Body of pancreas (tissue), 4 donors: Measurements from ENCODE around the gene RBBP7. TPM values are rescaled to one million over a fixed set of nuclear protein-coding genes. Genes with fewer than 3 reads are reported as not detected.

Source experiments
- ATAC-seq: fragments of 150-250 bp; one replicate; pipeline ENCODE4 v1.9.1; 2016
- DNase-seq, 4 donors: peaks; one replicate each; pipeline ENCODE4 v3.0.0-alpha.2; 2019
- H3K27ac ChIP-seq, 4 donors: fragments of 200-600 bp; sonication (generic); 1 replicate in 3 of 4; 2 replicates in 1 of 4; pipeline versions ENCODE4 v1.5.1 to v1.6.1; 2016 to 2019; ENCODE audit warnings: mild to moderate bottlenecking in 1 of 4, mixed read lengths in 1 of 4, moderate library complexity in 1 of 4
- H3K27me3 ChIP-seq, 2 donors: fragments of 200-600 bp; sonication (generic); one replicate each; pipeline ENCODE4 v1.6.0; 2016; ENCODE audit warnings: mild to moderate bottlenecking in 1 of 2
- H3K36me3 ChIP-seq, 2 donors: fragments of 200-600 bp; sonication (generic); replicated peaks in 1 of 2; 2 replicates each; pipeline ENCODE4 v1.5.1; 2016; ENCODE audit warnings: low read depth in 2 of 2; ENCODE audit not compliant: insufficient read depth in 1 of 2
- H3K4me1 ChIP-seq: fragments of 200-600 bp; sonication (generic); one replicate; pipeline ENCODE4 v1.6.0; 2016
- H3K4me3 ChIP-seq, 2 donors: fragments of 200-600 bp; sonication (generic); 1 replicate in 1 of 2; 2 replicates in 1 of 2; pipeline ENCODE4 v1.5.1; 2016 to 2019
- H3K9me3 ChIP-seq, 3 donors: fragments of 200-600 bp; sonication (generic); 1 replicate in 2 of 3; 2 replicates in 1 of 3; pipeline ENCODE4 v1.5.1; 2016
- POLR2A ChIP-seq, 3 donors: fragments of 450-650 bp; IDR thresholded peaks; one replicate each; pipeline ENCODE4 v1.6.1; 2016; ENCODE audit warnings: antibody characterized with exemption in 3 of 3, mild to moderate bottlenecking in 2 of 3
- WGBS, 2 donors: methylation state at CpG; one replicate each; pipeline ENCODE4 v1.1.5; 2017; 5-methylcytosine and 5-hydroxymethylcytosine counted together
- intact Hi-C: fragments of 100-400 bp; cut with DNase I; formaldehyde crosslinking; loops from one replicate; pipeline ENCODE4 v1.15.1; 2023
- total RNA-seq, 2 donors: library from RNA; depleted of rRNA; stranded (reverse); fragments of >200 nt; gene quantifications; one replicate each; pipeline ENCODE4 v1.1.0, GENCODE V29; 2016
- TF ChIP-seq, protein P1 (sequence below), 7 experiments: fragments of 450-650 bp in 4 of 7; fragments of 200-600 bp in 3 of 7; sonication (generic) in 3 of 7; IDR thresholded peaks; one replicate each; pipeline ENCODE4 v1.5.1; 2016 to 2019; ENCODE audit warnings: antibody characterized with exemption in 7 of 7

RBBP7 gene
- total RNA-seq, 2 donors from 2014 or later = 39.4 to 53.7 TPM

DNA sequence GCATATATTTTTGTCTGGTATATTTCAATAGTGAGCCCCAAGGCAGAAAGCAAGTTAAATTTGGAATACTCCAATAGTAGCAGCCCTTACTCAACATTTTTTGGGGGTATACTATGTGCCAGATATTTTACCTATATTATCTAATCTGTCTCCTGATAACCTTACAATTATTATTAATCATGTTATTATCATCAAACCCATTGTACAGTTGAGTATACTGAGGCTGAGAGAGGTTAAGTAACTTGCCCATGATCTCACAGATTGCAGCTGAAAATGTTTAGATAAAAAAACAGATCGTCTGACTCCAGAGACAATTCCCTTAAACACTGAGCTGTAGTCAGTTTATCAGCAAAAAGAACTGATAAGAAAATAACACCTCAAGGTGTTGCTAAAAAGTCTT is 6.5 kb upstream of the RBBP7 start:
- Histone ChIP-seq H3K4me1 (no peaks in the 10 kb centered on the region), H3K36me3 (no peaks in the 10 kb centered on the region), H3K27ac (no peak overlapping the region), H3K27me3 (no peaks in the 10 kb centered on the region), H3K9me3 (no peaks in the 10 kb centered on the region), H3K4me3 (no peak overlapping the region)
- DNase-seq (no peak), ATAC-seq (no peak)
- intact Hi-C loops = no loop called here
- WGBS, 2 donors = 28 to 31% methylated on average over 1 of the region's 1 CpG
- TF ChIP-seq, protein P1, sequence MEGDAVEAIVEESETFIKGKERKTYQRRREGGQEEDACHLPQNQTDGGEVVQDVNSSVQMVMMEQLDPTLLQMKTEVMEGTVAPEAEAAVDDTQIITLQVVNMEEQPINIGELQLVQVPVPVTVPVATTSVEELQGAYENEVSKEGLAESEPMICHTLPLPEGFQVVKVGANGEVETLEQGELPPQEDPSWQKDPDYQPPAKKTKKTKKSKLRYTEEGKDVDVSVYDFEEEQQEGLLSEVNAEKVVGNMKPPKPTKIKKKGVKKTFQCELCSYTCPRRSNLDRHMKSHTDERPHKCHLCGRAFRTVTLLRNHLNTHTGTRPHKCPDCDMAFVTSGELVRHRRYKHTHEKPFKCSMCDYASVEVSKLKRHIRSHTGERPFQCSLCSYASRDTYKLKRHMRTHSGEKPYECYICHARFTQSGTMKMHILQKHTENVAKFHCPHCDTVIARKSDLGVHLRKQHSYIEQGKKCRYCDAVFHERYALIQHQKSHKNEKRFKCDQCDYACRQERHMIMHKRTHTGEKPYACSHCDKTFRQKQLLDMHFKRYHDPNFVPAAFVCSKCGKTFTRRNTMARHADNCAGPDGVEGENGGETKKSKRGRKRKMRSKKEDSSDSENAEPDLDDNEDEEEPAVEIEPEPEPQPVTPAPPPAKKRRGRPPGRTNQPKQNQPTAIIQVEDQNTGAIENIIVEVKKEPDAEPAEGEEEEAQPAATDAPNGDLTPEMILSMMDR (IDR thresholded peaks at IDR 0.05) = no peak
- TF ChIP-seq POLR2A (IDR thresholded peaks at IDR 0.05) = no peak

DNA sequence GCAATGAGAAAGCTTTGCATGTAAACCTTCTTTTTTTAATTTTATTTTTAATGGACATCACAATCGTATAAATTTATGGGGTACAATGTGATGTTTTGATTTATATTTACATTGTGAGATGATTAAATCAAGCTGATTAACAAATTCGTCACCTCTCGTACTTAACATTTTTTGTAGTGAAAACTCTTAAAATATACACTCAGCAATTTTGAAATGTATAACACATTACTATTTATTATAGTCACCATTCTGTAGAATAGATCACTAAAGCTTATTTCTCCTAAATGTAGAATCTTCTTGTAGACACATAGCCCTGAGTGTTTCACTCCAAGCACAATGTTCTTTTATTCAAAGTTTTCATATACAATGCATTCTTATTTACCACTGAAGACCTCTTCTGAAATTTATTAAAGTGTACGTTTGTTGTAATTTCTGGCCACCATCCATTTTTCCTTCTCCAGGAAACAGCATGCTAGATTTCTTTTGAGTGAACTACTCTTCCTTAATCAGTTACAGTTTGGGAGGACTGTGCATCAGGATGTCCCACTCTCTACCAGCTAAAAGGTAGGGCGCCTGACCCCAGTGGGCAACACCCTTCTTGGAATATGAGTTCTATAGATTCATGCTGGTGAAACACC is 4.4 kb upstream of the RBBP7 start:
- no peak overlapping the region for H3K27ac ChIP-seq
- H3K4me1 ChIP-seq = peaks cover 7% of the 10 kb centered on the region
- no peak for TF ChIP-seq POLR2A (IDR thresholded peaks at IDR 0.05)
- TF ChIP-seq, protein P1 (IDR thresholded peaks at IDR 0.05) = no peak
- no peaks in the 10 kb centered on the region for H3K36me3 ChIP-seq
- H3K27me3 ChIP-seq = no peaks in the 10 kb centered on the region
- no peaks in the 10 kb centered on the region for H3K9me3 ChIP-seq
- WGBS, 2 donors = 65 to 76% methylated on average over 5 of the region's 5 CpGs
- ATAC-seq (no peak), DNase-seq (no peak)
- no peak overlapping the region for H3K4me3 ChIP-seq
- intact Hi-C loops = no loop called here

DNA sequence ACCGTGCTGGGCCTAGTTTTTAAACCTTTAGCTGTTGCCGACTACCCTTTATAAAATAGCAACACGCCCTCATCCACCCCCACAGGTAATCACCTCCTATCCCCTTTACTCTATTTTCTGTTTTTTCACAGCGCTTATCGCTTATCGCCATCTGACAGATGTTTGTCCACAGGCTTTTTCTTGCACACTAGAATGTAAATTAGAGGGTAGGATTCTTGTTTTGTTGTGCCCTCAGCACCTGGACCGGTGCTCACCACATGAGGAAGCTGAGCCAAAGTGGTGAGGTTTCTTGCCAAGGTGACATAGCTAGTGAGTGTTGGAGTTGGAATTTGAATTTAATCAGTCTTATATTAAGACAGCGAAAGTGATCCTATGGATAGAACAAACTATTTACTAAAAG is 2.9 kb upstream of the RBBP7 start:
- Histone ChIP-seq H3K27me3 (no peaks in the 10 kb centered on the region), H3K27ac (no peak overlapping the region), H3K36me3 (no peaks in the 10 kb centered on the region), H3K4me1 (peaks cover 12% of the 10 kb centered on the region), H3K9me3 (no peaks in the 10 kb centered on the region), H3K4me3 (no peak overlapping the region)
- 74 to 89% methylated on average over 7 to 8 of the region's 8 CpGs for WGBS, 2 donors
- DNase-seq (no peak), ATAC-seq (no peak)
- intact Hi-C loops = no loop called here
- TF ChIP-seq, protein P1 (IDR thresholded peaks at IDR 0.05) = no peak
- no peak for TF ChIP-seq POLR2A (IDR thresholded peaks at IDR 0.05)

DNA sequence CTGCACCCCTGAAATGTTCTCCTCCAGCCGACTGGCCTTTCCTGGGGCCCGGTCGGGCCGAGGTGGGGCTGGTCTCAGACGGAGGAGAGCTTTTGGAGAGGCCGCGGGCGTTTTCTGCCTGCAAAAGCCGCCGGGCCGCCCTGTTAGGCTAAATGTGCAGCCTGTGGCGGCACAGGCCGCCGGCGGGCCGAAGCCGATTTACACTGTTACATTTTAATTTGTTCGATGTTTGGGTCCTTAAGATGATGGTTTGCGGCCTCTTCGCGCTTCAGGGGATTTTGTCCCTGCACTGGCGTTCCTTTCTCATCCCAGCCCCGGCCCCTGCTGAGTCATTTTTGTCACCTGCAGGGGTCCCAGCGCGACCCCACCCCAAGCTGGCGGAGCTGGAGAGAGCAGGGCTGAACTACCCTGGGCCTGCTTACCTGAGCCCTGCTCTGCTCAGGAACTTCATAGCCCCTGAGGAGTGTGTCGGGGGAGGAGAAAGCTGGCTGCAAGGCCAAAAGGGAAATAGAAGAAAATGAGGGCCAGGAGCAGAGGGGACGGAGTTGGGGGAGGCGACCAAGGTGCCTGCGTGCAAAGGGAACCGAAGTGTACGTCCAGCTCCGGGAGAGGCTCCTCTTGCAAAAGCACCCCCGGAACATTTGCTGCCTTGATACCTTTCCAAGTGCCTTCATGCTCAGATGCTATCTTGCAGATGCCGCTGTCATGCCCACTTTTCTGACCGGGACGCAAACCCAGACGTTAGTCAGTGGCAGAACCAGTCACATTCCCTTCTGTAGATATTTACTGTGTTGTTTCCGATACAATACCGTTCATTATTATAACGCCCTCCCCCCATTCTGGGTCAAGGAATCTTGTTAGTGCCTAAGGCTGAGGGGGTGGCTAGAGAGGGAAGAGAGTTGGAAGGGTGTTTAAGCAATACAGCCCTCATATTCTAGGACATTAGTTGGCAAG is 977 bp upstream of the RBBP7 start:
- Histone ChIP-seq H3K36me3 (no peaks in the 10 kb centered on the region), H3K27me3 (no peaks in the 10 kb centered on the region), H3K4me1 (peaks cover 14% of the 10 kb centered on the region), H3K4me3 (peak overlapping the region in 1 of 2 donors; percentile 22), H3K27ac (peak overlapping the region; percentile 18 to 91 (median 83)), H3K9me3 (no peaks in the 10 kb centered on the region)
- ATAC-seq (peak; percentile 3), DNase-seq (peak; percentile 18 to 39 (median 30))
- WGBS, 2 donors = 6 to 12% methylated on average over 17 to 38 of the region's 41 CpGs
- intact Hi-C loops = no loop called here
- TF ChIP-seq, protein P1 (IDR thresholded peaks at IDR 0.05) = no peak
- TF ChIP-seq POLR2A (IDR thresholded peaks at IDR 0.05) = no peak
